ENCODE data around the gene AGMO. TPM values are rescaled to one million over a fixed set of nuclear protein-coding genes. Genes with fewer than 3 reads are reported as not detected.

The AGMO gene
- total and polyA plus RNA-seq, 10 of the 15 experiments (the other 5 are each of a cell fraction or from before 2014, with no cell fraction given): 0.11 to 0.29 TPM; not detected in 8

GRCh38 chr7:15489383-15489782, 72.4 kb downstream of the AGMO start:
- RAD21 ChIA-PET (ENCODE audit: unreplicated experiment): interaction anchor here (1.0 kb wide), 1 partner anchor 21 kb away, joined by 3 read pairs; no protein-coding TSS in a partner anchor
- Histone ChIP-seq H3K4me1 (ENCODE audit: control insufficient read depth, insufficient read depth, low read length) (no peaks in the 10 kb centered on the region), H3K27ac (ENCODE audit: control insufficient read depth, insufficient read depth) (no peak overlapping the region), H3K4me2 (ENCODE audit: control insufficient read depth, insufficient read depth) (no peak overlapping the region), H3K79me2 (ENCODE audit: control insufficient read depth, insufficient read depth, low read length) (no peaks in the 10 kb centered on the region), H3K27me3 (replicated peaks in 1 of 2; ENCODE audit: control insufficient read depth in 2 of 2, insufficient read depth in 2 of 2, low read length in 1 of 2) (no peaks in the 10 kb centered on the region), H3K36me3 (ENCODE audit: control insufficient read depth in 2 of 2, insufficient read depth in 2 of 2, low read length in 1 of 2) (no peaks in the 10 kb centered on the region), H2AFZ (ENCODE audit: control insufficient read depth, low read depth, low read length) (no peak overlapping the region), H3K9ac (ENCODE audit: control insufficient read depth, insufficient read depth, low read length) (no peak overlapping the region), H3K4me3 (no peak overlapping the region), H4K20me1 (ENCODE audit: control insufficient read depth, insufficient read depth) (no peaks in the 10 kb centered on the region), H3K9me3 (replicated peaks; ENCODE audit: control insufficient read depth, insufficient read depth, low read length) (no peaks in the 10 kb centered on the region)
- POLR2A ChIA-PET: no interaction called here
- ATAC-seq: no peak
- 13% methylated on average over 4 of the region's 4 CpGs for WGBS (ENCODE audit: insufficient coverage, insufficient replicate concordance, low lambda C conversion rate, missing lambda C conversion rate)
- intact Hi-C loops (cut with micrococcal nuclease; ENCODE audit: unreplicated experiment) (no loop called here), in situ Hi-C loops (cut with MboI) (no loop called here)
- no peak for DNase-seq (ENCODE audit: low read depth, low spot score)
- TF ChIP-seq SRF (IDR thresholded peaks at IDR 0.05; ENCODE audit: low read depth in 2 of 2, low read length in 2 of 2) (no peak), NBN (IDR thresholded peaks at IDR 0.05) (no peak), MLLT1 (IDR thresholded peaks at IDR 0.05) (no peak), NRF1 (conservative IDR thresholded peaks at IDR 0.05; ENCODE audit: low read depth, low read length) (no peak), TAF1 (IDR thresholded peaks at IDR 0.05; ENCODE audit: borderline replicate concordance, low read depth, low read length) (no peak), NFIC (IDR thresholded peaks at IDR 0.05; ENCODE audit: low read depth, low read length) (no peak)
- no peak for FAIRE-seq
- no TSS peak for BruUV-seq (replicated peaks)
- SMC1A ChIA-PET (ENCODE audit: uncharacterized antibody, unreplicated experiment): interaction anchor here (1.1 to 1.2 kb wide), 2 partner anchors 8 to 11 kb away, joined by 3 read pairs; no protein-coding TSS in a partner anchor
- CTCF ChIA-PET: no interaction called here

- Histone ChIP-seq H3K4me2 (ENCODE audit: control insufficient read depth, insufficient read depth) (no peak overlapping the region), H3K9me3 (replicated peaks; ENCODE audit: control insufficient read depth, insufficient read depth, low read length) (no peaks in the 10 kb centered on the region), H3K4me1 (ENCODE audit: control insufficient read depth, insufficient read depth, low read length) (no peaks in the 10 kb centered on the region), H3K27me3 (replicated peaks in 1 of 2; ENCODE audit: control insufficient read depth in 2 of 2, insufficient read depth in 2 of 2, low read length in 1 of 2) (no peaks in the 10 kb centered on the region), H3K79me2 (ENCODE audit: control insufficient read depth, insufficient read depth, low read length) (no peaks in the 10 kb centered on the region), H3K27ac (ENCODE audit: control insufficient read depth, insufficient read depth) (no peak overlapping the region), H3K4me3 (no peak overlapping the region), H3K36me3 (ENCODE audit: control insufficient read depth in 2 of 2, insufficient read depth in 2 of 2, low read length in 1 of 2) (no peaks in the 10 kb centered on the region), H4K20me1 (ENCODE audit: control insufficient read depth, insufficient read depth) (no peaks in the 10 kb centered on the region), H3K9ac (ENCODE audit: control insufficient read depth, insufficient read depth, low read length) (no peak overlapping the region), H2AFZ (ENCODE audit: control insufficient read depth, low read depth, low read length) (no peak overlapping the region)
- ATAC-seq: no peak
- ChIA-PET POLR2A (no interaction called here), RAD21 (ENCODE audit: unreplicated experiment) (interaction anchor here (1.0 kb wide), 1 partner anchor 20 kb away, joined by 3 read pairs; no protein-coding TSS in a partner anchor), SMC1A (ENCODE audit: uncharacterized antibody, unreplicated experiment) (interaction anchor here (1.1 to 1.2 kb wide), 2 partner anchors 9 to 12 kb away, joined by 3 read pairs; no protein-coding TSS in a partner anchor), CTCF (no interaction called here)
- DNase-seq (ENCODE audit: low read depth, low spot score): no peak
- intact Hi-C loops (cut with micrococcal nuclease; ENCODE audit: unreplicated experiment) (no loop called here), in situ Hi-C loops (cut with MboI) (no loop called here)
- WGBS (ENCODE audit: insufficient coverage, insufficient replicate concordance, low lambda C conversion rate, missing lambda C conversion rate): 43% methylated on average over 2 of the region's 2 CpGs
- BruUV-seq (replicated peaks): no TSS peak
- FAIRE-seq: no peak
- TF ChIP-seq MLLT1 (IDR thresholded peaks at IDR 0.05) (no peak), USF1 (IDR thresholded peaks at IDR 0.05; ENCODE audit: borderline replicate concordance, extremely low read length, insufficient read depth, low read depth, low read length) (no peak), NFIC (IDR thresholded peaks at IDR 0.05; ENCODE audit: low read depth, low read length) (no peak), POLR2AphosphoS2 (IDR thresholded peaks at IDR 0.05; ENCODE audit: low read depth, low read length) (no peak), ETV6 (conservative IDR thresholded peaks at IDR 0.05 in 1 of 2, IDR thresholded peaks at IDR 0.05 in 1 of 2; ENCODE audit: borderline replicate concordance in 1 of 2, low read depth in 1 of 2) (no peak), STAT3 (IDR thresholded peaks at IDR 0.05; ENCODE audit: low read depth, low read length) (no peak), SREBF2 (IDR thresholded peaks at IDR 0.05; ENCODE audit: low read length) (no peak), IRF5 (IDR thresholded peaks at IDR 0.05; ENCODE audit: borderline replicate concordance) (no peak)
Observed at GRCh38 chr7:15488401-15488800, 73.4 kb downstream of the AGMO start.

Measured in GM12878 (cell line).